ENCODE data around the gene DIO3.

DNA sequence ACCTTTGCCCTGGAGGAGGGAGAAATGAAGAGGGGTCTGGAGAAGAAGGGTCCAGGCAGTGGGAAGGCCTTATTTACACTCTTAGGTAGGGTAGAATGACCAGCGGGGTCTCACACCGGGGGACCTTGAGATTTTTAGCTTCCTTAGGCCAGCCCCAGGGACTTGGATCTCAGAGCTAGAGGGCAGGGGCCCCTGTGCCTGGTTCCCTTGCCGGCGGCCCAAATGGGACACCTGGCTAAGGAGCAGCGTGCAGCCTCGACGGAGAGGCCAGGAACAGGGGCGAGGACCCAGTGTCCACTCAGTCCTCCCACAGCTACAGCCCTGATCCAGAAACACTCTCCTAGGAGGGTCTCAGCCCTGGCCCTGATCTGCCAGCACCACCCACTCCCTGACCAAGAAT is 41.8 kb downstream of the DIO3 start:
- no peak for TF ChIP-seq EZH2 (IDR thresholded peaks at IDR 0.05; ENCODE audit: borderline replicate concordance, insufficient read depth, low read depth, low read length, poor library complexity, severe bottlenecking)
- TF ChIP-seq, protein P1, sequence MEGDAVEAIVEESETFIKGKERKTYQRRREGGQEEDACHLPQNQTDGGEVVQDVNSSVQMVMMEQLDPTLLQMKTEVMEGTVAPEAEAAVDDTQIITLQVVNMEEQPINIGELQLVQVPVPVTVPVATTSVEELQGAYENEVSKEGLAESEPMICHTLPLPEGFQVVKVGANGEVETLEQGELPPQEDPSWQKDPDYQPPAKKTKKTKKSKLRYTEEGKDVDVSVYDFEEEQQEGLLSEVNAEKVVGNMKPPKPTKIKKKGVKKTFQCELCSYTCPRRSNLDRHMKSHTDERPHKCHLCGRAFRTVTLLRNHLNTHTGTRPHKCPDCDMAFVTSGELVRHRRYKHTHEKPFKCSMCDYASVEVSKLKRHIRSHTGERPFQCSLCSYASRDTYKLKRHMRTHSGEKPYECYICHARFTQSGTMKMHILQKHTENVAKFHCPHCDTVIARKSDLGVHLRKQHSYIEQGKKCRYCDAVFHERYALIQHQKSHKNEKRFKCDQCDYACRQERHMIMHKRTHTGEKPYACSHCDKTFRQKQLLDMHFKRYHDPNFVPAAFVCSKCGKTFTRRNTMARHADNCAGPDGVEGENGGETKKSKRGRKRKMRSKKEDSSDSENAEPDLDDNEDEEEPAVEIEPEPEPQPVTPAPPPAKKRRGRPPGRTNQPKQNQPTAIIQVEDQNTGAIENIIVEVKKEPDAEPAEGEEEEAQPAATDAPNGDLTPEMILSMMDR (IDR thresholded peaks at IDR 0.05): no peak
